ENCODE measurements around the gene IGLL1. TPM values are rescaled to one million over a fixed set of nuclear protein-coding genes. Genes with fewer than 3 reads are reported as not detected.

Gene IGLL1
- total and polyA plus RNA-seq, 2 donors (not counting 1 experiment from before 2014, with no cell fraction given) = not detected

- ChIA-PET CTCF (no interaction called here), POLR2A (no interaction called here)
- DNase-seq (no peak), ATAC-seq (ENCODE audit: low read depth) (no peak)
- Histone ChIP-seq H3K27me3 (replicated peaks in 1 of 4; ENCODE audit: control extremely low read depth in 1 of 4, control insufficient read depth in 3 of 4, insufficient read depth in 4 of 4, low read length in 3 of 4) (peaks cover 0 to 2% (median 0%) of the 10 kb centered on the region in 4 experiments), H3K4me1 (ENCODE audit: control insufficient read depth in 2 of 2, insufficient read depth in 2 of 2, low read length in 2 of 2) (peaks cover 0 to 14% of the 10 kb centered on the region in 2 donors), H3K4me3 (ENCODE audit: control extremely low read depth in 1 of 5, extremely low read depth in 1 of 5, insufficient read depth in 1 of 5, low read depth in 2 of 5, low read length in 4 of 5) (no peak overlapping the region), H3K9ac (ENCODE audit: low read length) (no peak overlapping the region), H3K27ac (ENCODE audit: low read length in 2 of 2) (no peak overlapping the region), H3K36me3 (replicated peaks in 1 of 2; ENCODE audit: control extremely low read depth in 1 of 2, control insufficient read depth in 1 of 2, extremely low read depth in 1 of 2, insufficient read depth in 2 of 2, low read length in 1 of 2) (no peaks in the 10 kb centered on the region), H3K9me3 (ENCODE audit: control extremely low read depth in 1 of 3, control insufficient read depth in 2 of 3, insufficient read depth in 1 of 3, low read length in 2 of 3) (no peaks in the 10 kb centered on the region), H2AFZ (ENCODE audit: insufficient read depth, low read depth, low read length, poor library complexity, severe bottlenecking) (no peak overlapping the region), H4K20me1 (ENCODE audit: control insufficient read depth, insufficient read depth, low read length, poor library complexity, severe bottlenecking) (no peaks in the 10 kb centered on the region), H3K4me2 (replicated peaks; ENCODE audit: low read depth, low read length, poor library complexity, severe bottlenecking) (no peak overlapping the region), H3K79me2 (ENCODE audit: control insufficient read depth, insufficient read depth, low read length) (no peaks in the 10 kb centered on the region)
- no peak overlapping the region for H3K27ac Mint-ChIP-seq
- TF ChIP-seq EZH2 (IDR thresholded peaks at IDR 0.05; ENCODE audit: borderline replicate concordance, insufficient read depth, low read depth, low read length, poor library complexity, severe bottlenecking) (no peak), CTCF (IDR thresholded peaks at IDR 0.05) (no peak)
- H3K4me1 Mint-ChIP-seq = peaks cover 27% of the 10 kb centered on the region
- H3K27me3 Mint-ChIP-seq = peaks cover 12% of the 10 kb centered on the region
- intact Hi-C loops (cut with micrococcal nuclease) = no loop called here
- H3K4me3 Mint-ChIP-seq = no peak overlapping the region
- no peaks in the 10 kb centered on the region for H3K9me3 Mint-ChIP-seq (ENCODE audit: insufficient read depth)
- 94% methylated on average over 3 of the region's 5 CpGs for WGBS (ENCODE audit: insufficient coverage)
Measured at GRCh38 chr22:23532731-23533130, 47.4 kb downstream of the IGLL1 start.

GRCh38 chr22:23531966-23532705, 48.0 kb downstream of the IGLL1 start:
- no peak overlapping the region for H2AFZ ChIP-seq (ENCODE audit: insufficient read depth, low read depth, low read length, poor library complexity, severe bottlenecking)
- H3K4me3 ChIP-seq (ENCODE audit: control extremely low read depth in 1 of 5, extremely low read depth in 1 of 5, insufficient read depth in 1 of 5, low read depth in 2 of 5, low read length in 4 of 5) = no peak overlapping the region
- Mint-ChIP-seq H3K27me3 (peaks cover 15% of the 10 kb centered on the region), H3K9me3 (ENCODE audit: insufficient read depth) (no peaks in the 10 kb centered on the region), H3K4me3 (no peak overlapping the region), H3K27ac (no peak overlapping the region), H3K4me1 (peaks cover 30% of the 10 kb centered on the region)
- H3K36me3 ChIP-seq (replicated peaks in 1 of 2; ENCODE audit: control extremely low read depth in 1 of 2, control insufficient read depth in 1 of 2, extremely low read depth in 1 of 2, insufficient read depth in 2 of 2, low read length in 1 of 2) = no peaks in the 10 kb centered on the region
- H3K4me2 ChIP-seq (replicated peaks; ENCODE audit: low read depth, low read length, poor library complexity, severe bottlenecking) = no peak overlapping the region
- DNase-seq (no peak), ATAC-seq (ENCODE audit: low read depth) (no peak)
- ChIA-PET CTCF (no interaction called here), POLR2A (no interaction called here)
- peaks cover 0 to 14% of the 10 kb centered on the region in 2 donors for H3K4me1 ChIP-seq (ENCODE audit: control insufficient read depth in 2 of 2, insufficient read depth in 2 of 2, low read length in 2 of 2)
- H3K27me3 ChIP-seq (replicated peaks in 1 of 4; ENCODE audit: control extremely low read depth in 1 of 4, control insufficient read depth in 3 of 4, insufficient read depth in 4 of 4, low read length in 3 of 4) = peaks cover 0 to 2% (median 0%) of the 10 kb centered on the region in 4 experiments
- H3K9ac ChIP-seq (ENCODE audit: low read length) = no peak overlapping the region
- H3K9me3 ChIP-seq (ENCODE audit: control extremely low read depth in 1 of 3, control insufficient read depth in 2 of 3, insufficient read depth in 1 of 3, low read length in 2 of 3) = no peaks in the 10 kb centered on the region
- WGBS (ENCODE audit: insufficient coverage) = 94% methylated on average over 12 of the region's 13 CpGs
- no peaks in the 10 kb centered on the region for H3K79me2 ChIP-seq (ENCODE audit: control insufficient read depth, insufficient read depth, low read length)
- no peak for TF ChIP-seq CTCF (IDR thresholded peaks at IDR 0.05)
- no peak for TF ChIP-seq EZH2 (IDR thresholded peaks at IDR 0.05; ENCODE audit: borderline replicate concordance, insufficient read depth, low read depth, low read length, poor library complexity, severe bottlenecking)
- intact Hi-C loops (cut with micrococcal nuclease) = no loop called here
- H3K27ac ChIP-seq (ENCODE audit: low read length in 2 of 2) = no peak overlapping the region
- no peaks in the 10 kb centered on the region for H4K20me1 ChIP-seq (ENCODE audit: control insufficient read depth, insufficient read depth, low read length, poor library complexity, severe bottlenecking)

All from B cell (primary cell).